ENCODE results near the gene TXN.
A peak's percentile ranks its signal among the peaks of the same experiment; 100 is the strongest.

GRCh38 chr9:110255463-110256379 lies 586 bp downstream of the TXN start:
- TF ChIP-seq CTCF (IDR thresholded peaks at IDR 0.05): no peak
- peak in 2 of 4 donors; percentile 27 to 49 for TF ChIP-seq POLR2A (IDR thresholded peaks at IDR 0.05)

Measured in esophagus squamous epithelium (tissue), 4 donors.